Hepatocyte (in vitro differentiated cells): ENCODE measurements around the gene PTPMT1.

Experiments
- CTCF ChIP-seq: fragments of 200-600 bp; sonication (generic); IDR thresholded peaks from 2 replicates; pipeline ENCODE4 v1.5.1; 2016; ENCODE audit warnings: antibody characterized with exemption, mild to moderate bottlenecking; ENCODE audit not compliant: poor library complexity
- EZH2 ChIP-seq: fragments of 200-600 bp; sonication (generic); IDR thresholded peaks from 2 replicates; pipeline ENCODE4 v1.6.1; 2016; ENCODE audit warnings: antibody characterized with exemption, mild to moderate bottlenecking, borderline replicate concordance

GRCh38 chr11:47529951-47530350 is 35.4 kb upstream of the PTPMT1 start:
- TF ChIP-seq CTCF (no peak), EZH2 (no peak)
